ENCODE data around the gene LBX2.
A peak's percentile ranks its signal among the peaks of the same experiment; 100 is the strongest.

LBX2 gene, protein sequence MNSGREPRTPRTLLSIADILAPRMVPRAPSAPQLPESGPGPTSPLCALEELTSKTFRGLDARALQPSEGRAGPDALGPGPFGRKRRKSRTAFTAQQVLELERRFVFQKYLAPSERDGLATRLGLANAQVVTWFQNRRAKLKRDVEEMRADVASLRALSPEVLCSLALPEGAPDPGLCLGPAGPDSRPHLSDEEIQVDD

DNA sequence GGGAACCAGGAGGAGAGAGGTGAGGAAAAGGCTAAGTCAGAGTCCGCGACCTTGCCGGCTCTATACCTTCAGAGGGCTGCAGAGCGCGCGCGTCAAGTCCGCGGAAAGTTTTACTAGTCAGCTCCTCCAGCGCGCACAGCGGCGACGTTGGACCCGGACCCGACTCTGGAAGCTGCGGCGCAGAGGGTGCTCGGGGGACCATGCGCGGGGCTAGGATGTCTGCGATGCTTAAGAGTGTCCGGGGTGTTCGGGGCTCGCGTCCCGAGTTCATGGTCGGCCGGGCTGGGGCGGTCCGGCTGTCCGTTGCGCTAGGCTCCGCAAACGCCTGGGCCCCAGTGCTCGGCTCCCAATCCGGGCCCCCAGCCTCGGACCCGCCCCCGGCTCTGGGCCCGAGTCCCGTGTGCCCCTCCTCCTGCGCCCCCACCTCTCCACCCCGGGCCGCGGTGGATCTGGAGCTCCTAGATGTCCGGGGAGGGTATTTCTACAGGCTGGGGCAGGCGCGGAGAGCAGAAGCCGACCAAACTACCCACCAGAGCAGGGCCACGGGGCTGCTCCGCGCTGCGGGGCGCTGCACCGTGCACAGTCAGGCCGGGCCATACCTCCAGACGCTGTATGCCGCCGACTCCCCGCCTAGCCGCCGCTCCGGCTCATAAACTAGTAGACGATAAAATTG lies at the start of gene LBX2:
Gene LBX2 (minus strand): TSS at position 337 of the 673 bp plus-strand sequence. CDS start 66 bp downstream, at position 271.
- DNase-seq = no peak

DNA sequence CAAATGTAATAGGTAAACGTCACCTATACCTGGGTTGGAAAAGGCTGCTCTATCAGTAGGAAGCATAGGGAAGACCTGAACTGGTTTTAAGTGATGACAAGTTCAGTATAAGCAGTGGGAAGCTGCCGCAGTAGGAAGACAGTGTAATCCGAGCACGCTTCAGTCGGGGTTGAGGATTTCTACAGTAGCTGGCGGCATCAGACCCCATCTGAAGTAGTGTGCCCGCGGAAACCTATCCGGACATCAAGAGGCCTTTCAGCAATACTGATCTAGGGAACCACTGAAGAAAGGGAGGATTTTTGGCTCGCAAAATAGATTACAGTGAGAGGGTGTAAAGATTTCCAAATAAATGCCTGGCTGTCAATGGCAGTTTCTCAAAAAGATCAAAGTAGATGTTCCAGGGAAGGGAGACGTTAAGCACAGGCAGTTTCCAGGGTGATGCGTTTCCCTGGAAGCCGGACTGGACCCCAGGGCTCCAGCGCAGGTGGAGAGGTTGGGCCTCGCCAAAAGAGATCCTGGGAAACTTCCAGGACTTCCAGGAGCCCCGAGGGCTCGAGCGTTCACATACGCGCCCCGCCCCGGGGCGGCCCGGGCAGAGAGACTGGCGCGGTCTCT lies 49.0 kb upstream of the LBX2 start:
- no peak for DNase-seq

DNA sequence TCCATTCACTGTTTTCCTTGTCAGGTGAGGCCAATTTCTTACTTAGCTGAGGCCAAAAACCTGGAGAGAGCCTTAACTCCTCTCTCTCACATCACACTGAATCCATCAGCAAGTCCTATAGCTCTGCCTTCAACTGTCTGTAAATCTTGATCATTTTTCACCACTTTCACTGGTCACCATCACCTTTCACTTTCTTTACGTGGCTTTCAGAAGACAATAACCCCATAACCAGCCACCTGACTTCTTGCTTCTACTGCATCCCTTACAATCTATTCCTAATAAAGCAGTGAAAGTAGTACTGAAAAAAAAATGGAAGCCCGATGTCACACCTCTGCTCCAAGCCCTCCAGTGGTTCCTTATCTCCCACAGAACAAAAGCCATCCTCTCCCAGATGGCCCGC lies 46.6 kb upstream of the LBX2 start:
- no peak for DNase-seq

DNA sequence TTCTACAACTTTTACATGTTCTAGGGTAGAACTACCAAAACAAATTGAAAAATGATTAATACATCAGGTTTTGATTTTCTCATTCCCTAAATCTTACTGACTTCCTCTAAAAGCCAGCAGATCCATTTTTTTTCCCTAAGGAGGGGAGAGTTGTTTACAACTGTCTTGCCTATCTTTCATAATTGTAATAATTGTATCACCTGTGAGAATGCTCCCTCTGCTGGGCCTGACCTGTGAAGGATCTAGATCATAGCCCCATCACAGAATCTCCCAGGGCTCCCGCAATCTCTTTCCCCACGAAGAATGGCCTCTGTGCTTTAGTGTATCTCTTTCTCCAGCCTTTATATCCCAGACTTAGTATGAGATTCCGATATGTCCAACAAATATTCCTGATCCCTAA lies 45.2 kb upstream of the LBX2 start:
- DNase-seq = no peak

DNA sequence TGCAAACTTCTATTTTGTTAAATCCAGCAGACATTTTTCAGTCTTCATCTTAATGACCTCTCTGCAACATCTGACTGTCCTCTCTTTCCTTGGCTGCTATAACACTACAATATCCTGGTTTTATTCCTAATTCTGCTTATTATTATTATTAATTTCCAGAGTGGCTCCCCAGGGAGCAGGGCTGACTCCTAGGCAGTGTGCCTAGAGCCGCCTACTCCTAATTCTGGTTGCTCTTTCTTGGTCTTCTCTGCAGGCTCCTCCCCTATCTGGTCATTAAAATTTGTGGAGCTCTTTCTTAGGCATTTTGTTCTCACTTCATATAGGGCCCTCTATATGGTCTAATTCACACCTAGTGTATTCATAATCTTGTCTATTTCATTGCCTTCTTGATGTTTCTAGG lies 43.6 kb upstream of the LBX2 start:
- no peak for DNase-seq

DNA sequence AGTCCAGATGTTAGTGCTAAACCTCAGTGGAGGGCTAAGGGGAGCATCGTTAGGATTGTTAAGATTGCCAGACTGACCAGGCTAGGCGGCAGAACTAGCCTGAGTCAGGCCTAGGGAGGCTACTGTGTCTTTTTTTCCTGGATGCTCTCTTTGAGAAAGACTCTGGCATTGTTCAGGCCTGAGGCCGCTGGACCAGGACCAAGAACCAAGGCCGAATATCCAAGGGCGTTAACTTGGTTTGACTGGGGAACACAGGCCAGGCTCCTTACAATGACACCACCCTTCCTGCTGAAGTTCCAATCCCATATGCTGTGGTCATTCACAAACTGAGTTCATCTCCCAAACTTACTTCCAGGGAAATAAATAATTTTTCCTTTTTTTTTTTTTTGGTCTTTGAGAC lies 40.9 kb upstream of the LBX2 start:
- no peak for DNase-seq

DNA sequence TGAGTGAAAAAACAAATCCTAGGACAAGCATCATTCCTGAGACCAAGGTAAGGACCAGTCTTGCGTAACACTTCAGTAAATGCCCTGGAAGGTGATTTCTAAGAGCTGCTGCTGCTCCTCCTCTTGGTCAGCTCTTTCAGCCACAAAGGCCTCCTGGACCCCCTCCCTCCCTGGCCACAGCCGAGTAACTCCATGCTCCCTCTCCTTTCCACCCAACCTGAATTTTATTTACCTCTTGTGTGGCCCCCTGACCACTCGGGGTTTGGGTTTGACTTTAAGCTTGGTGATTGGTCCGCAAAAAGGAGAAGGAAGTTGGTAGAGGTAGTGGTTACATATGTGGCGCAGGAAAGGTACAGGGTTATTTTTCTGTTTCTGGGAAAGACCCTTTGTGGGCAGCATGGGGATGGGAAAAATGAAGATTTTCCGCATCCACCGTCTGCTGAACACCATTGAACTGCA lies 39.5 kb upstream of the LBX2 start:
- DNase-seq = no peak

DNA sequence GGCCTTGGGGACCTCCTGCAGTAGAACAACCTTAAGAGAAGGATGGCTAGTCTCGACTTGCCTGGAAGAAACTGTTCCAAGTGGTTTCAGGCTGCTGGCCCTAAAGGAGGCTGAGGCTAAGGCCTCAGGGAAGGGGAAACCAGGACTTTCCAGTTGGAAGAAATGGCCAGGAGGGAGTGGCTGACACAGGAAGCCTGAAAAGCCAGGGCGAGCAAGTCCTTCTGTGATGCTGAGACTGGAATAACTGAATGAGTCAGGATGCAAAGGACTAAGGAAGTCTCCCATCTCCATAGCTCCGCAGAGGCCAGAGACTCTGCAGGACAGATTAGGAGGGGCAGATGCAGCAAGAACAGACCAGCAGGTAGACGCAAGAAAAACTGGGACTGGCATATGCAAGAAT lies 37.7 kb upstream of the LBX2 start:
- DNase-seq = no peak

DNA sequence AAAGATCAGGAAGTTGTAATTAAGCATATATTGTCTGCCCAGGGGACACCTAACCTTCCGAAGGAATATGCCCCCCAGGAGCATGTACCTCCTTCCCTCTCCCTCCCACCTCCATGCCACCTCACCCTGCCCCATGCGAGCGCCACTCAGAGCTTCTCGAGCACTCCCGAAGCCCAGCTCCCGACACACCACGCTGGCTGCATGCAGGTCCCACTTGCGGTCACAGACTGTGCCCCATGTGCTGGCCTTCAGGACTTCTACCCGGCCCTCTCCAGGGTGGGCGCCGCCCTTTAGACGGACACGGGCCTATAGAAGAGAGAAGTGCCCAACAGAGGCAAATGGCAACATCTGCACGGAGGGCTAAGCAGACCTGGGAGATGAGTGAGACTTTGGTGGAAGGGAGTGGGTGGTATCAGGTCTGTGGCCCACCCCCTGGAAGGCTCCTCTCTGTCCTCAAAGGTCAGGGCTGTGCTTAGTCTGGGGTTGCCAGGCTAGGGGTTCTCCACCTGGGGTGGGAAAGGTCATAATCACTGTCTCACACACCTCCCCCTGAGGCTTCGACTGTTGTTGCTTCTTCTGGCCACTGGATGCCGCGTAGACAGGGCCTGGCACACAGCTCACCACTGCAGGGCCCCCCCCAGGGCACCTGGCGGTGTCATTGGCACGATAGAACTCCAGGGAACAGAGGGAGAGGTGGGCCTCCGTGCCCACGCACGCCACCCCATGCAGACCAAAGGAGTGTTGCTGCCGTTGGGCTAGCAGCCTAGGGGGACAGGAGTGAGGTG lies 37.0 kb upstream of the LBX2 start:
- DNase-seq = no peak

DNA sequence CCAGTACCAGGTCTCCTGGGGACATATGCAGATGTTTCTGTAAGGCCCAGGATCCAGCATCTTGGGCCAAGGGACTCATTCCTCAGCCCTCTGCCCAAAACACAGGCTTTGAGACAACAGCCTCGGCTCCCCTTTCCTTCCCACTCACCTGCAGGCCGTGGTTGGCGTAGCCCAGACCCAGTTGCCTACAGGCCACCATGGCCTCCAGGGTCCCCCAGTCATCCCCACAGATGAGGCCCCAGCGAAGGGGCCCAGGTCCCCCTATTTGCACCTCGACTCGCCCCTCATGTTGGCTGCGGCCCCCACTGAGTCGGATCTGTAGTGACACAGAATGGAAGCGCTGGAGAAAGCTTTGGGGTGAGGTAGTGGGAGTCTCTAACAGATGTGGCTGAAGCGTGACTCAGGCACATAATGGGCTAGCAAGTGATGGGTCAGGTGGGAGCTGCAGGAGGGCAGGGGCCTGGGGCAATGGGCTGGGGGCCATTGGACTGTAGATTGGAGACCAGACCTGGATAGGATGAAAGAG lies 36.1 kb upstream of the LBX2 start:
- DNase-seq = no peak

DNA sequence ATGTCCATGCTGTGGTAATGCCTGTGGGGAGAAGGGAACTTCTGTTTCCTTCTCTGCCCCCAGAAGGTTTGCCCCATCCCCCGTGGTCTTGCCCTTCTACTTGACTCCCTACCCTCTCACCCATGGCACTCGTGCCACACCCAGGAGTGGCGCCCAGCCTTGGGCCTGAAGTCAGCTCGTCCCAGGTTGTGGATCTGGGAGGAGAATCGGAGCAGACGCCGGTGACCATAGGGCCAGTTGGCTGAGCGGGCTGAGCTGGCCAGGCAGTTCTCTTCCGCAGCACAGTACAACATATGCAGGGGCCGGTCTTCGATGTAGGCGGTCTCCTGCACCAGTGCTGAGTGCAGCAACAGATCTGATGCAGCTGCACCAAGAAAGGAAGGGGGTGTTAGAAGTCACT lies 35.0 kb upstream of the LBX2 start:
- no peak for DNase-seq

DNA sequence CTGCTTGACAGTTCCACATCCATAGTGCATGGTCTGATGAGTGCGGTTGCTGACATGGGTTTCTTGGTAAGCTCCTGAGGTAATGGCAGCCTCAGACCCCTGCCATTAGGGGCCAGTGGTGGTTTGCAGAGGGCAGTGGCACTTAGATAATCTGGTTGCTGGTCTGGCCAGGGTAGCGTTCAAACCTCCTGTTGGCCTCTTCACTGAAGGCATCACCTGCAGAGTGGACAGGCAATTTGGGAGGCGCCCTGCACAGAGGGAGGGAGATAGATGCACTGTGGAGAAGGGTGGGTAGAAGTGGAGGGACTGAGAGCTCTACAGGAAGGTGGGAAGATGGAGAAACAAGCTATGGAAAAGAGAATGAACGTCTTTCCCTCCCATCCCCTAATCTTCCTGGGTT lies 34.1 kb upstream of the LBX2 start:
- DNase-seq = no peak

DNA sequence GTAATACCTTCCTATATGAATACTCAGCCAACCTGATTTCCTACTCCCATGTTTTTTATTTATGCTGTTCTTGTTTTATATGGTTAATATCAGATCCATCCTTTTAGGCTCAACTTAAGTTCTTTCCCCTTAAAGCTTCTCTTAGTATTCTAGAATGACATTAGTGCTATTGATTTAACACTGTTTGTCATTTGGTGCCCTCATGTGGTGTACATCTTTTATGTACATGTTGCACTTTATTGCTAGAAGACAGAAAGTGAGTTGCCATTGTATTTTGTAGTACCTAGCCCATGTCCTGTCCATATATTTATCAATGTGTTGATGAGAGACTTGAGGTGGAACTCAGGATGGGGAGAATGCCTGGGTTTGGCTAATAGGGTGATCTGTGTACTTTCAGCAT lies 32.8 kb upstream of the LBX2 start:
- no peak for DNase-seq

DNA sequence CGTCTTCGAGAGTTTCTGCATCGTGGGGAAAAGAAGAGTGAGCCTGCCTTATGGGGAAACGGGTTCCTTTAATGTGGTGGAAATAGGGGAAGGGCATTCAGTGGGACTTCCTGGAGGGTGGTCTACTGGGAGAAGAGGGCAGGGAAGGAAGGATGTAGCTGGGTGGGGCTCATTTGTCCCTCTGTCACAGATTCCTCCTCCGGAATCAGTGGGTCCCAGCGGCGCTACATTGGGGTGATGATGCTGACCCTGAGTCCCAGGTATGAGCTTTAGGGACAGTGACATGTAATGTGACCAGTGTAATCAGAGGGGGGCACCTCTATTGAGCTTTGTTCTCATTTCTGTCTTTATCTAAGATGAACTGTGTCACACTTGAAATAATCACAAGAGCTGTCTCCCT lies 32.3 kb upstream of the LBX2 start:
- DNase-seq = no peak

DNA sequence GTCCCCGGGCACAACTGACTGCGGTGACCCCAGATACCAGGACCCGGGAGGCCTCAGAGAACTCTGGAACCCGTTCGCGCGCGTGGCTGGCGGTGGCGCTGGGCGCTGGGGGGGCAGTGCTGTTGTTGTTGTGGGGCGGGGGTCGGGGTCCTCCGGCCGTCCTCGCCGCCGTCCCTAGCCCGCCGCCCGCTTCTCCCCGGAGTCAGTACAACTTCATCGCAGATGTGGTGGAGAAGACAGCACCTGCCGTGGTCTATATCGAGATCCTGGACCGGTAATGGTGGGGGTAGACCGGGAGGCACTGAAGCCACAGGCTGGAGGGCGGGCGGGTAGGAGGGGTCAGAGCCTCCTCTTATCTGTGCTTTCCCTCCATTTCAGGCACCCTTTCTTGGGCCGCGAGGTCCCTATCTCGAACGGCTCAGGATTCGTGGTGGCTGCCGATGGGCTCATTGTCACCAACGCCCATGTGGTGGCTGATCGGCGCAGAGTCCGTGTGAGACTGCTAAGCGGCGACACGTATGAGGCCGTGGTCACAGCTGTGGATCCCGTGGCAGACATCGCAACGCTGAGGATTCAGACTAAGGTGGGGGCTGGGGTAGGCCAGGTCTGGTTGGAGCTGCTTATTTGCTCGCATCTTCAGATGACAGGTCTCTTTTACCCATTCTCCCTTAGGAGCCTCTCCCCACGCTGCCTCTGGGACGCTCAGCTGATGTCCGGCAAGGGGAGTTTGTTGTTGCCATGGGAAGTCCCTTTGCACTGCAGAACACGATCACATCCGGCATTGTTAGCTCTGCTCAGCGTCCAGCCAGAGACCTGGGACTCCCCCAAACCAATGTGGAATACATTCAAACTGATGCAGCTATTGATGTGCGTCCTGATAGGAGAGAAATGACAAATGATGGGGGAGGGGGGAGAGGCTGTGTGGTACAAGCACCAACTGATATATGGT lies 31.1 kb upstream of the LBX2 start:
- DNase-seq = peak in 26 of 51 donors; percentile 18 to 60 (median 38)

DNA sequence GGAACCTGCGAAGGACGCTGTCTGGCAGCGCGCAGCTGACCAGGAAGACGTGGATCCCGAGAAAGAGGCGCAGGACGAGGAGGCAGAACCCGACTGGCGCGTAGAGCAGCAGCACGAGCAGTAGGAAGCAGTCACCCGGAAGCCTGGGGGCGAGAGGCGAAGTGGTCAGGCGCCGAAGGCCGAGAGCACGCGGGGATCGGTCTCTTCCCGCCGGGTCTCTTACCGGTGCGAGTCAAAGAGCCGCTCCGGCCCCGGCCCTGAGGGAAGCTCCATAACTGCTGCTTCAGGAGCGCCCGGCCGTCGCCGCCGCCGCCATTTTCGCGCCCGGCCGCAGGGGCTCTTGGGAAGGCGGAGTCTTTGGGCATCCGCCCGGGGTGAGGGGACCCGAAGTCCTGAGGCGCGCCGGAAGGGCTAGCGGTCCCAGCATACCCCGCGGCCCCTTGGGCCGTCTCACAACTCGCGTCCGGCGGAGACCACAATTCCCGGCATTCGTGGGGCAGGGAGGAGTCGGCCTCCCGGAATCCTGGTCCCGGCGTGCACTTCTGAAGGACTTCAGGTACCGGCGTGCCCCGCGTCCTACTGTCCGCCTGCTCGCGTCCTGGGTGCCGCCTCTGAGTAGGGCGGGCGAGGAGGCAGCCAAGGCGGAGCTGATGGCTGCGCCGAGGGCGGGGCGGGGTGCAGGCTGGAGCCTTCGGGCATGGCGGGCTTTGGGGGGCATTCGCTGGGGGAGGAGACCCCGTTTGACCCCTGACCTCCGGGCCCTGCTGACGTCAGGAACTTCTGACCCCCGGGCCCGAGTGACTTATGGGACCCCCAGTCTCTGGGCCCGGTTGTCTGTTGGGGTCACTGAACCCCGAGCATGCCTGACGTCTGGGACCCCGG lies 30.2 kb upstream of the LBX2 start, which contains the start of the genes AUP1 and HTRA2:
Gene AUP1 (minus strand): TSS at position 350 of the 882 bp plus-strand sequence. CDS start 77 bp downstream, at position 273.
Gene HTRA2 (plus strand): TSS at position 577 of the 882 bp plus-strand sequence. CDS start 74 bp downstream, at position 651.
- peak; percentile 73 to 99 (median 98) for DNase-seq

DNA sequence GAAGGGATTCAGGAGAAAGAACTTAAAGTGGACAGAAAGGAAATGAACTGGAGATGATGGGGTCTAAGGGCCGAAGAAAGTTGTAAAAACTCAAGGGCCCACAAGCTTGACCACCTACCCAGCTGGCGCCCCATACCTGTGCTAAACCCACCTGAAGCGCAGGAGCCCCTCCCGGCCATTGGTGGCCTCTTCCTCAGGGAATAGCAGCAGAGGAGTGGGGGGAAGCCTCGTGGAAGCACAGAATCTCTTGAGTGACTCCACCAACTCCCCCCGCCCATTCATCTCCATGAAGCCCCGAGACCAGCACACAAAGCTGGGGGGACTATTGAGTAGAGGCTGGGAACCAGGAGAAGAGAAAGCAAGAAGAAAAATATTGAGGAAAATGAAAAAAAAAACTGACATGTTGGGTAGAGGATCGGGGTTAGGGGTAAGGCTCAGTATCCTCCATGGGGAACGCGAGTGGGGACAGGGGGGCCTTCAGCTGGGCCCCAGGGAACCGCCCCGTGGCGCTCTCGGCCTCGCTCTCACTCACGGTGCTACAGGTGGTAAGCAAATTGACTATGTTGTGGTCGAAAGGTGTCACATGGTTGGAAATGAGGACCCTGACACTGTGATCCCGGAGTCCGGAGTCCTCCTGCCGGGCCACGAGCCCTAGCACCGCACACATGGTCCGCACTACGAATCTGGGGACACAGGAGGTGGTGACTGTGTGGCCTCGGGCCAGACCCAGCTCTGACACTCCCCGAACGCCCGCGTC lies 29.4 kb upstream of the LBX2 start:
- DNase-seq = peak in 1 of 51 donors; percentile 65

DNA sequence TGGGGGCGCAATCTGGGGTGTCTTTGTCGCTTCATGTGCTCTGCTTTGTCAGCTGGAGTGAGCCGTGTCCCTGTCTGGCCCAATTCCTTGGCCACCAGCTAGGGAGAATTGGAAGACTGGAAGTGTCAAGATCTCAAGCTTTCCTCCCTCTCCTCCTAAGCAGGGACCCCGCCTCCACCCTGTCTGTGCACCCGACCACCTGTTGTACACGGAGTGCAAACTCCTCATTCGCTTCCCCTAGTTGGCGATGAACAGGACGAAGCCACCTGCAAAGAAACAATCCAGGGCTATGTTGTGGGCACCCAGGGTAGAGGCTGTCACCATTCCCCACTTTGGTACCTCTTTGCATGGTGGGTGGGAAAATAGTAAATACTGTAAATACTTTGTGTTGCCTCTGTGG lies 28.3 kb upstream of the LBX2 start:
- DNase-seq = no peak

Measured in hypothalamus (tissue), 51 donors.